Mammary epithelial cell (primary cell): ENCODE results near the gene C15orf39.

ENCODE experiments used
- CTCF ChIP-seq, 2 donors: IDR thresholded peaks in 1 of 2; conservative IDR thresholded peaks in 1 of 2; 2 replicates each; pipeline ENCODE4 v1.5.1; 2011 to 2012; ENCODE audit warnings: inconsistent platforms in 2 of 2, low read length in 2 of 2, mild to moderate bottlenecking in 2 of 2, control low read depth in 1 of 2, low read depth in 1 of 2; ENCODE audit not compliant: insufficient read depth in 1 of 2; ENCODE audit errors: extremely low read depth in 1 of 2
- EZH2 ChIP-seq: IDR thresholded peaks from 2 replicates; pipeline ENCODE4 v1.6.1; 2012; ENCODE audit warnings: low read length, inconsistent platforms, borderline replicate concordance

GRCh38 chr15:75174729-75175128 lies 27.0 kb upstream of the C15orf39 start:
- TF ChIP-seq CTCF (conservative IDR thresholded peaks at IDR 0.05 in 1 of 2, IDR thresholded peaks at IDR 0.05 in 1 of 2; ENCODE audit: extremely low read depth in 1 of 2, insufficient read depth in 1 of 2, low read depth in 1 of 2, low read length in 2 of 2) = no peak
- no peak for TF ChIP-seq EZH2
